Pancreas (tissue), 10 donors: ENCODE measurements around the gene H1-8. TPM values are rescaled to one million over a fixed set of nuclear protein-coding genes. Genes with fewer than 3 reads are reported as not detected.

Experiments
- ATAC-seq, 4 donors: fragments of 200-7000 bp; cut with Tn5 transposase; one replicate each; pipeline versions ENCODE4 v1.8.0 to v1.9.1; 2020; ENCODE audit warnings: mild to moderate bottlenecking in 4 of 4, moderate library complexity in 4 of 4
- DNase-seq, 6 donors: peaks; one replicate each; pipeline ENCODE4 v3.0.0-alpha.2; 2020
- FAIRE-seq: peaks from 2 replicates; lab custom pipeline; 2012; peaks lifted over from hg19 to GRCh38; lab: Jason Lieb, UNC
- H3K27ac ChIP-seq, 4 donors: fragments of 200-600 bp; sonication (generic); 1 replicate in 3 of 4; 2 replicates in 1 of 4; pipeline versions ENCODE4 v1.5.0 to v1.8.0; 2020
- H3K27me3 ChIP-seq, 4 donors: fragments of 200-600 bp; one replicate each; pipeline ENCODE4 v1.8.0; 2021
- H3K36me3 ChIP-seq, 3 donors: fragments of 200-600 bp; sonication (generic) in 1 of 3; one replicate each; pipeline versions ENCODE4 v1.5.0 to v1.8.0; 2020 to 2021
- H3K4me1 ChIP-seq, 3 donors: fragments of 200-600 bp; one replicate each; pipeline ENCODE4 v1.8.0; 2021
- H3K4me3 ChIP-seq, 4 donors: fragments of 200-600 bp; sonication (generic) in 2 of 4; one replicate each; pipeline versions ENCODE4 v1.5.0 to v1.8.0; 2020 to 2021
- H3K9me3 ChIP-seq, 4 donors: fragments of 200-600 bp; one replicate each; pipeline ENCODE4 v1.8.0; 2021
- CTCF ChIP-seq, 4 donors: fragments of 200-600 bp; sonication (generic) in 3 of 4; IDR thresholded peaks; one replicate each; pipeline versions ENCODE4 v1.5.0 to v1.8.0; 2021; ENCODE audit warnings: antibody characterized with exemption in 4 of 4
- WGBS, 2 donors: extraction: QIAGEN DNeasy Blood & Tissue Kit; methylation state at CpG; one replicate each; pipeline ENCODE4 v1.1.7; 2013; 5-methylcytosine and 5-hydroxymethylcytosine counted together
- intact Hi-C, 3 donors: fragments of 100-400 bp; cut with DNase I; formaldehyde crosslinking; loops; one replicate each; pipeline versions ENCODE4 v1.11.1 to v1.14.2; 2022
- polyA plus RNA-seq, 2 donors: library from polyadenylated mRNA; stranded (reverse); fragments of 200-250 nt; gene quantifications; one replicate each; pipeline ENCODE4 v1.2.3, GENCODE V29; 2013
- total RNA-seq, 6 donors: library from RNA; stranded (reverse); fragmentation: NEBNext Ultra II Directional in 4 of 6; extraction: Animal tissue kit (Norgen Biotek cat#: 25700) in 4 of 6; gene quantifications; one replicate each; pipeline versions ENCODE4 v1.2.1 to v1.2.4, GENCODE V29; 2021 to 2023
- donor health status: healthy with polysubstance abuse.
- donor health status: DM: no; HTN: no; CAD: no; lungs with moderate emphysema.
- donor health status: DM: no; HTN: no; CAD: no.
- donor health status: control.
- donor health status: control.
- donor health status: Bipolar disorder and iron deficiency.
- donor health status: DM: yes; HTN: yes; CAD: no.
- donor health status: DM: no; HTN: no; CAD: no.
- donor health status: DM: no; HTN: no; CAD: no.
- donor health status: DM: yes; HTN: yes; CAD: no.

Gene H1-8
- total and polyA plus RNA-seq, 8 donors = not detected

GRCh38 chr3:129534428-129535027, 8.4 kb upstream of the H1-8 start:
- no peaks in the 10 kb centered on the region for H3K4me1 ChIP-seq
- no peaks in the 10 kb centered on the region for H3K9me3 ChIP-seq
- ATAC-seq (peak in 3 of 4 donors; percentile 34 to 87 (median 48)), FAIRE-seq (no peak), DNase-seq (no peak)
- no peak for TF ChIP-seq CTCF (IDR thresholded peaks at IDR 0.05)
- H3K27me3 ChIP-seq = no peaks in the 10 kb centered on the region
- H3K36me3 ChIP-seq = no peaks in the 10 kb centered on the region
- no peak overlapping the region for H3K4me3 ChIP-seq
- 68 to 73% methylated on average over 4 of the region's 4 CpGs for WGBS, 2 donors
- H3K27ac ChIP-seq = peak overlapping the region in 1 of 4 donors; percentile 40
- intact Hi-C loops = no loop called here

GRCh38 chr3:129535075-129535474, 7.9 kb upstream of the H1-8 start:
- FAIRE-seq (no peak), ATAC-seq (no peak), DNase-seq (no peak)
- no peak overlapping the region for H3K4me3 ChIP-seq
- H3K36me3 ChIP-seq = no peaks in the 10 kb centered on the region
- 80 to 88% methylated on average over 1 of the region's 1 CpG for WGBS, 2 donors
- H3K9me3 ChIP-seq = no peaks in the 10 kb centered on the region
- intact Hi-C loops = no loop called here
- TF ChIP-seq CTCF (IDR thresholded peaks at IDR 0.05) = no peak
- no peaks in the 10 kb centered on the region for H3K27me3 ChIP-seq
- peak overlapping the region in 1 of 4 donors; percentile 40 for H3K27ac ChIP-seq
- H3K4me1 ChIP-seq = no peaks in the 10 kb centered on the region

GRCh38 chr3:129536374-129536667, 6.7 kb upstream of the H1-8 start:
- WGBS, 2 donors = 70 to 86% methylated on average over 2 of the region's 2 CpGs

GRCh38 chr3:129536804-129537203, 6.2 kb upstream of the H1-8 start:
- no peak overlapping the region for H3K27ac ChIP-seq
- FAIRE-seq = no peak
- no peaks in the 10 kb centered on the region for H3K4me1 ChIP-seq
- no peak overlapping the region for H3K4me3 ChIP-seq
- 87 to 95% methylated on average over 3 of the region's 3 CpGs for WGBS, 2 donors
- H3K9me3 ChIP-seq = no peaks in the 10 kb centered on the region
- no peak for TF ChIP-seq CTCF (IDR thresholded peaks at IDR 0.05)
- DNase-seq = no peak
- ATAC-seq = no peak
- intact Hi-C loops = no loop called here
- H3K27me3 ChIP-seq = no peaks in the 10 kb centered on the region
- H3K36me3 ChIP-seq = no peaks in the 10 kb centered on the region

More at GRCh38 chr3:129536374-129536667, 6.7 kb upstream of the H1-8 start:
- no peaks in the 10 kb centered on the region for H3K9me3 ChIP-seq
- intact Hi-C loops = no loop called here
- H3K36me3 ChIP-seq = no peaks in the 10 kb centered on the region
- no peak for DNase-seq
- no peaks in the 10 kb centered on the region for H3K4me1 ChIP-seq
- H3K4me3 ChIP-seq = no peak overlapping the region
- no peak for TF ChIP-seq CTCF (IDR thresholded peaks at IDR 0.05)
- ATAC-seq = no peak
- H3K27ac ChIP-seq = no peak overlapping the region
- FAIRE-seq = no peak
- H3K27me3 ChIP-seq = no peaks in the 10 kb centered on the region

GRCh38 chr3:129539206-129539605, 3.8 kb upstream of the H1-8 start:
- no peaks in the 10 kb centered on the region for H3K27me3 ChIP-seq
- FAIRE-seq = no peak
- no peak for DNase-seq
- H3K36me3 ChIP-seq = no peaks in the 10 kb centered on the region
- intact Hi-C loops = no loop called here
- no peak for ATAC-seq
- H3K9me3 ChIP-seq = no peaks in the 10 kb centered on the region
- no peaks in the 10 kb centered on the region for H3K4me1 ChIP-seq
- no peak for TF ChIP-seq CTCF (IDR thresholded peaks at IDR 0.05)
- no peak overlapping the region for H3K4me3 ChIP-seq
- no peak overlapping the region for H3K27ac ChIP-seq
- 89 to 94% methylated on average over 8 of the region's 8 CpGs for WGBS, 2 donors
